Glutamatergic neuron (in vitro differentiated cells): ENCODE measurements around the gene CHST11. TPM values are rescaled to one million over a fixed set of nuclear protein-coding genes. Genes with fewer than 3 reads are reported as not detected.

Experiments
- DNase-seq: peaks from one replicate; pipeline ENCODE4 v3.0.0; 2022
- H3K27ac Mint-ChIP-seq: one replicate; pipeline ENCODE4 v1.8.0; 2020; ENCODE audit warnings: mild to moderate bottlenecking, mixed read lengths, inconsistent platforms; ENCODE audit not compliant: unreplicated experiment
- H3K27me3 Mint-ChIP-seq: one replicate; pipeline ENCODE4 v1.8.0; 2020; ENCODE audit warnings: mild to moderate bottlenecking, moderate library complexity, mixed read lengths, inconsistent platforms; ENCODE audit not compliant: unreplicated experiment
- H3K36me3 Mint-ChIP-seq: one replicate; pipeline ENCODE4 v1.8.0; 2020; ENCODE audit warnings: mild to moderate bottlenecking, mixed read lengths, inconsistent platforms; ENCODE audit not compliant: unreplicated experiment
- H3K4me1 Mint-ChIP-seq: one replicate; pipeline ENCODE4 v1.8.0; 2020; ENCODE audit warnings: mild to moderate bottlenecking, low read depth, mixed read lengths, inconsistent platforms; ENCODE audit not compliant: unreplicated experiment
- H3K4me3 Mint-ChIP-seq: one replicate; pipeline ENCODE4 v1.8.0; 2020; ENCODE audit warnings: mild to moderate bottlenecking, mixed read lengths, inconsistent platforms; ENCODE audit not compliant: unreplicated experiment
- H3K9me3 Mint-ChIP-seq: one replicate; pipeline ENCODE4 v1.8.0; 2020; ENCODE audit warnings: mild to moderate bottlenecking, moderate library complexity, mixed read lengths, inconsistent platforms; ENCODE audit not compliant: unreplicated experiment
- total RNA-seq: library from RNA; stranded (reverse); fragmentation: NEBNext Ultra II Directional; extraction: Animal tissue kit (Norgen Biotek cat#: 25700); gene quantifications from one replicate; pipeline ENCODE4 v1.2.1, GENCODE V29; 2021; ENCODE audit not compliant: unreplicated experiment
- TF ChIP-seq, protein P1 (sequence below): fragments of 200-600 bp; sonication (generic); IDR thresholded peaks from one replicate; pipeline ENCODE4 v1.5.0; 2021; ENCODE audit not compliant: partially characterized antibody, unreplicated experiment

Gene CHST11
- total RNA-seq, 1 donor from 2014 or later = 11.5 TPM

DNA sequence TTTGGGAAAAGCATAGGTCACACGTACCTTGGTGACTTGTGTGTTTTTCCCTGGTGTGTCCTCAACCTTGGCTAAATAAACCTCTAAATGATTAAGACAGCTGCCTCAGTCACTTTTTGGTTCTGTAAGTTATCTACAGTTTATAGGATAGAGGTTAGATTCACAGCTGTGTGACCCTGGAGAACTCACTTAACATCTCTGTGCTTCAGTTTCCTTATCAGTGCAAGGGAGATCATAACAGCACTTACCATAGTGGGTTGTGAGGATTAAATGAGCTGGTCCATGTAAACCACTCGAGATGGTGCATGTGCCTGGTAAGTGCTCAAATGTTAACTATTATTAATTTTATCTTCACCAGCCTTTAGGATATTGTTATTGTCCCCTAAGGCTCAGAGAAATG lies 35.4 kb upstream of the CHST11 start:
- no peak overlapping the region for H3K27ac Mint-ChIP-seq
- no peak overlapping the region for H3K4me3 Mint-ChIP-seq
- no peaks in the 10 kb centered on the region for H3K36me3 Mint-ChIP-seq
- H3K27me3 Mint-ChIP-seq = no peaks in the 10 kb centered on the region
- DNase-seq = no peak
- peaks cover 2% of the 10 kb centered on the region for H3K9me3 Mint-ChIP-seq
- TF ChIP-seq, protein P1, sequence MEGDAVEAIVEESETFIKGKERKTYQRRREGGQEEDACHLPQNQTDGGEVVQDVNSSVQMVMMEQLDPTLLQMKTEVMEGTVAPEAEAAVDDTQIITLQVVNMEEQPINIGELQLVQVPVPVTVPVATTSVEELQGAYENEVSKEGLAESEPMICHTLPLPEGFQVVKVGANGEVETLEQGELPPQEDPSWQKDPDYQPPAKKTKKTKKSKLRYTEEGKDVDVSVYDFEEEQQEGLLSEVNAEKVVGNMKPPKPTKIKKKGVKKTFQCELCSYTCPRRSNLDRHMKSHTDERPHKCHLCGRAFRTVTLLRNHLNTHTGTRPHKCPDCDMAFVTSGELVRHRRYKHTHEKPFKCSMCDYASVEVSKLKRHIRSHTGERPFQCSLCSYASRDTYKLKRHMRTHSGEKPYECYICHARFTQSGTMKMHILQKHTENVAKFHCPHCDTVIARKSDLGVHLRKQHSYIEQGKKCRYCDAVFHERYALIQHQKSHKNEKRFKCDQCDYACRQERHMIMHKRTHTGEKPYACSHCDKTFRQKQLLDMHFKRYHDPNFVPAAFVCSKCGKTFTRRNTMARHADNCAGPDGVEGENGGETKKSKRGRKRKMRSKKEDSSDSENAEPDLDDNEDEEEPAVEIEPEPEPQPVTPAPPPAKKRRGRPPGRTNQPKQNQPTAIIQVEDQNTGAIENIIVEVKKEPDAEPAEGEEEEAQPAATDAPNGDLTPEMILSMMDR = no peak
- H3K4me1 Mint-ChIP-seq = peaks cover 1% of the 10 kb centered on the region

DNA sequence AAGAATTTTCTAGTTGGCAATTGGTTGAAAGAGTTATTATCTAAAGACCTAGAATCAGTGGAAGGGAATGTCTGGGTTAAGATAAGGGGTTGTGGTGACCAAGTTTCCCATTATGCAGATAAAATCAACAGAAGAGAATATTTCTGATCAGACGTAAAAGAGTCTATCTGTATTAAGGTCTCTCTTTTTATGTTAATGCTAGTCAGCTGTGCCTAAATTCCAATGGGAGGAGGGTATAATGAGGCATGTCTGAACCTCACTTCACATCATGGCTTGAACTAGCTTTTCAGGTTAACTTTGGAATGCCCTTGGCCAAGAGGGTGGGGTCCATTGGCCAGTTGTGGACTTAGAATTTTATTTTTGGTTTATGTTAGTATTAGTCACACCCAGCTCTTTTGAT lies 34.3 kb upstream of the CHST11 start:
- Mint-ChIP-seq H3K27ac (no peak overlapping the region), H3K4me1 (peaks cover 1% of the 10 kb centered on the region), H3K36me3 (no peaks in the 10 kb centered on the region), H3K9me3 (peaks cover 2% of the 10 kb centered on the region), H3K27me3 (no peaks in the 10 kb centered on the region), H3K4me3 (no peak overlapping the region)
- no peak for DNase-seq
- TF ChIP-seq, protein P1 = no peak

DNA sequence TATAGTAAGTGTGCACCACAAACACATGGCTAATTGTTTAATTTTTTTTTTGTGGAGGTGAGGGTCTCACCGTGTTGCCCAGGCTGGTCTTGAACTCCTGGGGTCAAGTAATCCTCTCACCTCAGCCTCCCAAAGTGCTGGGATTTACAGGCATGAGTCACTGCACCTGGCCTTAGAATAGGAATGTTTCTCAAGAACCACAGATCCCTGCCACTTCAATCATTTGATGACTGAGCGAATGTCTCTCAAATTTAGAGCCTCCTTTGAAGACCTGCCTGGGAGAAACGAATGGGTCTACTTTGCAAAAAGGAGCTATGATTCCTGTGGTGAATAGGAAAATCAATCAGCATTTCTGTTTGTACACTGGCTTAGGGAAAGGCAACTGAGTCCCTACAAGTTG lies 33.5 kb upstream of the CHST11 start:
- Mint-ChIP-seq H3K27me3 (no peaks in the 10 kb centered on the region), H3K4me3 (no peak overlapping the region), H3K36me3 (no peaks in the 10 kb centered on the region), H3K4me1 (peaks cover 1% of the 10 kb centered on the region), H3K9me3 (peaks cover 2% of the 10 kb centered on the region), H3K27ac (no peak overlapping the region)
- DNase-seq = no peak
- TF ChIP-seq, protein P1 = no peak

DNA sequence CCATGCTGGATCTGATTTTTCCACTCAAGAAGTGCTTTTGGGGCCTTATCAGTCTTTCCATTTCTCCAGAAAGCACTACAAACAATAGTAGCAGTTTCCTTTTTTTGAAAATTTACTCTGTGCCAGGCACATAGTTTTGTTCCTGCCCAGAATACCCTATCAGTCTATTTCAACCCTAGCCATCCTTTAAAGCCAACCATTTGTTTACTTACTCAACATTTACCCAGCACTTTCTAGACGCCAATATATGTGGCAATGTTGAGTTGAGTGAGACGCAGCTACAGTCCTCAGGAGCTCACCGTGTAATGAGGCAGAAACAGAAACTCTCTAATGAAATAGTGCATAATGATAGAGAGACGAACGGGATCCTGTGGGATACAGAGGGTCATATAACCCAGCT lies 32.9 kb upstream of the CHST11 start:
- H3K36me3 Mint-ChIP-seq = no peaks in the 10 kb centered on the region
- H3K4me3 Mint-ChIP-seq = no peak overlapping the region
- no peaks in the 10 kb centered on the region for H3K27me3 Mint-ChIP-seq
- H3K9me3 Mint-ChIP-seq = peaks cover 2% of the 10 kb centered on the region
- TF ChIP-seq, protein P1 = no peak
- DNase-seq = no peak
- H3K4me1 Mint-ChIP-seq = peaks cover 1% of the 10 kb centered on the region
- no peak overlapping the region for H3K27ac Mint-ChIP-seq

DNA sequence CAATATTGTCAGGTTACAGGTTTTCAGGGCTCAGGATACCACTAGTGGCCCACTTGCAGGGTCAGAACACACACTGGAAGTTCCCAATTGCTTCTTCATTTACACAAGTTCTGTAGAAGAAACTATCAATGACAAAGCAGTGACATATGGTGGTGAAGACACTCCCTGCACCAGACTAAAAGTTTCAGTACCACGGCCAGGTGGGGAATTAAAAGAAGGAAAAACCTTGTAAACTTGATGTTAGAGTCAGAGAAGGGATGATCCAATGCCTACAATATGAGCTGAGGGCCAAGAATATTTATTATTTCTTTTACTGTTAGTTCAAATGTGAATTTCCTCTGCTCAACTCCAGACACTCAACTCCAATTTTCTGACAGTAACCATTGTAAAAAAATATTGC lies 31.8 kb upstream of the CHST11 start:
- no peak overlapping the region for H3K4me3 Mint-ChIP-seq
- TF ChIP-seq, protein P1 = no peak
- no peaks in the 10 kb centered on the region for H3K36me3 Mint-ChIP-seq
- H3K27me3 Mint-ChIP-seq = no peaks in the 10 kb centered on the region
- H3K27ac Mint-ChIP-seq = no peak overlapping the region
- peaks cover 2% of the 10 kb centered on the region for H3K9me3 Mint-ChIP-seq
- no peak for DNase-seq
- H3K4me1 Mint-ChIP-seq = peaks cover 1% of the 10 kb centered on the region
